Measurements from ENCODE around the gene LDLRAP1.

The LDLRAP1 gene

GRCh38 chr1:25524568-25525360 lies 18.6 kb upstream of the LDLRAP1 start:
- DNase-seq = no peak

GRCh38 chr1:25525361-25525688 lies 18.1 kb upstream of the LDLRAP1 start:
- no peak for DNase-seq

- no peak for DNase-seq
Measured at GRCh38 chr1:25526753-25527152, 16.7 kb upstream of the LDLRAP1 start.

GRCh38 chr1:25527226-25527846 lies 16.1 kb upstream of the LDLRAP1 start:
- no peak for DNase-seq

- DNase-seq = no peak
Measured at GRCh38 chr1:25527946-25528595, 15.3 kb upstream of the LDLRAP1 start.

GRCh38 chr1:25528881-25529517 lies 14.4 kb upstream of the LDLRAP1 start:
- DNase-seq = no peak

- no peak for DNase-seq
Measured at GRCh38 chr1:25529518-25530185, 13.8 kb upstream of the LDLRAP1 start.

- no peak for DNase-seq
Measured at GRCh38 chr1:25530186-25531081, 13.0 kb upstream of the LDLRAP1 start.

GRCh38 chr1:25531082-25531461 lies 12.3 kb upstream of the LDLRAP1 start:
- DNase-seq = no peak

GRCh38 chr1:25532970-25533369 lies 10.4 kb upstream of the LDLRAP1 start:
- no peak for DNase-seq

- no peak for DNase-seq
Measured at GRCh38 chr1:25533775-25534409, 9.5 kb upstream of the LDLRAP1 start.

GRCh38 chr1:25534410-25534788 lies 9.0 kb upstream of the LDLRAP1 start:
- DNase-seq = no peak

GRCh38 chr1:25536124-25536523 lies 7.3 kb upstream of the LDLRAP1 start:
- no peak for DNase-seq

- no peak for DNase-seq
Measured at GRCh38 chr1:25537153-25537831, 6.1 kb upstream of the LDLRAP1 start.

GRCh38 chr1:25538191-25538767 lies 5.1 kb upstream of the LDLRAP1 start:
- DNase-seq = no peak

GRCh38 chr1:25540750-25541342 lies 2.6 kb upstream of the LDLRAP1 start:
- DNase-seq = no peak

GRCh38 chr1:25541425-25541824 lies 2.0 kb upstream of the LDLRAP1 start:
- DNase-seq = no peak

- no peak for DNase-seq
Measured at GRCh38 chr1:25541889-25542658, 1.3 kb upstream of the LDLRAP1 start.

GRCh38 chr1:25543005-25543424 lies 391 bp upstream of the LDLRAP1 start:
- no peak for DNase-seq
